HG02588 (cell line): ENCODE results near the gene GORASP1.
A peak's percentile ranks its signal among the peaks of the same experiment; 100 is the strongest.

Source experiments
- ATAC-seq: cut with Tn5 transposase; IDR thresholded peaks from one replicate; pipeline ENCODE4 v1.9.1; 2021; ENCODE audit warnings: mild to moderate bottlenecking, moderate library complexity; ENCODE audit not compliant: unreplicated experiment

The GORASP1 gene

GRCh38 chr3:39103791-39104552 is 3.5 kb downstream of the GORASP1 start:
- no peak for ATAC-seq

GRCh38 chr3:39103324-39103693 is 4.1 kb downstream of the GORASP1 start:
- ATAC-seq, result no peak

GRCh38 chr3:39102504-39103323 is 4.7 kb downstream of the GORASP1 start:
- no peak for ATAC-seq

- ATAC-seq, result peak; percentile 60
Measured at GRCh38 chr3:39101022-39101689, 6.3 kb downstream of the GORASP1 start.

- no peak for ATAC-seq
Measured at GRCh38 chr3:39100500-39100886, 6.9 kb downstream of the GORASP1 start.

GRCh38 chr3:39099738-39100499 is 7.5 kb downstream of the GORASP1 start:
- ATAC-seq, result no peak

- ATAC-seq, result no peak
Measured at GRCh38 chr3:39099242-39099641, 8.2 kb downstream of the GORASP1 start.

- ATAC-seq, result no peak
Measured at GRCh38 chr3:39098473-39099000, 8.9 kb downstream of the GORASP1 start.

- no peak for ATAC-seq
Measured at GRCh38 chr3:39097716-39098472, 9.5 kb downstream of the GORASP1 start.

- ATAC-seq, result no peak
Measured at GRCh38 chr3:39096775-39097174, 10.7 kb downstream of the GORASP1 start.

GRCh38 chr3:39095778-39096177 is 11.6 kb downstream of the GORASP1 start:
- ATAC-seq, result no peak

- no peak for ATAC-seq
Measured at GRCh38 chr3:39094851-39095677, 12.4 kb downstream of the GORASP1 start.

GRCh38 chr3:39090922-39091321 is 16.5 kb downstream of the GORASP1 start:
- ATAC-seq, result no peak

- ATAC-seq, result no peak
Measured at GRCh38 chr3:39088889-39089288, 18.5 kb downstream of the GORASP1 start.

- ATAC-seq, result no peak
Measured at GRCh38 chr3:39088456-39088855, 19.0 kb downstream of the GORASP1 start.

- no peak for ATAC-seq
Measured at GRCh38 chr3:39086144-39086543, 21.3 kb downstream of the GORASP1 start.

GRCh38 chr3:39082666-39083313 is 24.6 kb downstream of the GORASP1 start:
- no peak for ATAC-seq

GRCh38 chr3:39080026-39080425 is 27.4 kb downstream of the GORASP1 start:
- ATAC-seq, result no peak

GRCh38 chr3:39079530-39079929 is 27.9 kb downstream of the GORASP1 start:
- no peak for ATAC-seq
